Measurements from ENCODE around the gene SH3GLB1. TPM values are rescaled to one million over a fixed set of nuclear protein-coding genes. Genes with fewer than 3 reads are reported as not detected.

Gene SH3GLB1
- total RNA-seq, 1 donor from 2014 or later: 63.8 TPM

- peaks cover 51% of the 10 kb centered on the region for H3K4me1 Mint-ChIP-seq
These were observed 4.5 kb downstream of the SH3GLB1 start for GRCh38 chr1:86708920-86709319.

GRCh38 chr1:86712088-86712860 is 7.9 kb downstream of the SH3GLB1 start:
- peaks cover 22% of the 10 kb centered on the region for H3K36me3 Mint-ChIP-seq (ENCODE audit: low read depth)
- H3K27me3 Mint-ChIP-seq: no peaks in the 10 kb centered on the region
- CTCF ChIA-PET: no interaction called here
- no peak for TF ChIP-seq CTCF (IDR thresholded peaks at IDR 0.05)
- no peak overlapping the region for H3K27ac Mint-ChIP-seq
- POLR2A ChIA-PET: interaction anchor here (3.9 kb wide), 1 partner anchor 8 kb away, joined by 21 read pairs; the partner anchor contains the start of gene SH3GLB1
- no peak overlapping the region for H3K4me3 Mint-ChIP-seq
- H3K4me1 Mint-ChIP-seq: peaks cover 51% of the 10 kb centered on the region
- DNase-seq: no peak
- H3K9me3 Mint-ChIP-seq: no peaks in the 10 kb centered on the region
- no peak for ATAC-seq (ENCODE audit: low read depth)
- intact Hi-C loops (cut with micrococcal nuclease): no loop called here

More at GRCh38 chr1:86708920-86709319, 4.5 kb downstream of the SH3GLB1 start:
- no peaks in the 10 kb centered on the region for H3K9me3 Mint-ChIP-seq
- no peaks in the 10 kb centered on the region for H3K27me3 Mint-ChIP-seq
- ATAC-seq (ENCODE audit: low read depth) (no peak), DNase-seq (no peak)
- H3K36me3 Mint-ChIP-seq (ENCODE audit: low read depth): peaks cover 22% of the 10 kb centered on the region
- no peak for TF ChIP-seq CTCF (IDR thresholded peaks at IDR 0.05)
- no peak overlapping the region for H3K4me3 Mint-ChIP-seq
- H3K27ac Mint-ChIP-seq: peak overlapping the region; percentile 14
- POLR2A ChIA-PET: no interaction called here
- intact Hi-C loops (cut with micrococcal nuclease): loop anchor here (5.0 to 10.0 kb wide), 2 partner anchors 33 to 1976 kb away; partner anchors contain the start of gene PKN2
- CTCF ChIA-PET: no interaction called here

GRCh38 chr1:86713477-86713876 is 9.1 kb downstream of the SH3GLB1 start:
- ATAC-seq (ENCODE audit: low read depth) (no peak), DNase-seq (no peak)
- Mint-ChIP-seq H3K4me3 (no peak overlapping the region), H3K27ac (no peak overlapping the region), H3K36me3 (ENCODE audit: low read depth) (peaks cover 25% of the 10 kb centered on the region), H3K27me3 (no peaks in the 10 kb centered on the region), H3K4me1 (peaks cover 42% of the 10 kb centered on the region), H3K9me3 (no peaks in the 10 kb centered on the region)
- CTCF ChIA-PET: no interaction called here
- no peak for TF ChIP-seq CTCF (IDR thresholded peaks at IDR 0.05)
- POLR2A ChIA-PET: interaction anchor here (3.9 kb wide), 1 partner anchor 9 kb away, joined by 21 read pairs; the partner anchor contains the start of gene SH3GLB1
- intact Hi-C loops (cut with micrococcal nuclease): no loop called here

GRCh38 chr1:86714159-86714558 is 9.8 kb downstream of the SH3GLB1 start:
- intact Hi-C loops (cut with micrococcal nuclease): loop anchor here (1.0 kb wide), 1 partner anchor 9 kb away; no protein-coding TSS in a partner anchor
- no peaks in the 10 kb centered on the region for H3K27me3 Mint-ChIP-seq
- POLR2A ChIA-PET: interaction anchor here (0.5 to 3.9 kb wide), 2 partner anchors 10 to 23 kb away, joined by 3 to 21 read pairs; partner anchors contain the start of gene SH3GLB1
- CTCF ChIA-PET: interaction anchor here (3.1 kb wide), 1 partner anchor 8 kb away, joined by 19 read pairs; the partner anchor contains the start of gene SH3GLB1
- H3K36me3 Mint-ChIP-seq (ENCODE audit: low read depth): peaks cover 29% of the 10 kb centered on the region
- no peaks in the 10 kb centered on the region for H3K9me3 Mint-ChIP-seq
- ATAC-seq (ENCODE audit: low read depth) (no peak), DNase-seq (no peak)
- TF ChIP-seq CTCF (IDR thresholded peaks at IDR 0.05): no peak
- no peak overlapping the region for H3K27ac Mint-ChIP-seq
- H3K4me1 Mint-ChIP-seq: peaks cover 39% of the 10 kb centered on the region
- no peak overlapping the region for H3K4me3 Mint-ChIP-seq

DNA sequence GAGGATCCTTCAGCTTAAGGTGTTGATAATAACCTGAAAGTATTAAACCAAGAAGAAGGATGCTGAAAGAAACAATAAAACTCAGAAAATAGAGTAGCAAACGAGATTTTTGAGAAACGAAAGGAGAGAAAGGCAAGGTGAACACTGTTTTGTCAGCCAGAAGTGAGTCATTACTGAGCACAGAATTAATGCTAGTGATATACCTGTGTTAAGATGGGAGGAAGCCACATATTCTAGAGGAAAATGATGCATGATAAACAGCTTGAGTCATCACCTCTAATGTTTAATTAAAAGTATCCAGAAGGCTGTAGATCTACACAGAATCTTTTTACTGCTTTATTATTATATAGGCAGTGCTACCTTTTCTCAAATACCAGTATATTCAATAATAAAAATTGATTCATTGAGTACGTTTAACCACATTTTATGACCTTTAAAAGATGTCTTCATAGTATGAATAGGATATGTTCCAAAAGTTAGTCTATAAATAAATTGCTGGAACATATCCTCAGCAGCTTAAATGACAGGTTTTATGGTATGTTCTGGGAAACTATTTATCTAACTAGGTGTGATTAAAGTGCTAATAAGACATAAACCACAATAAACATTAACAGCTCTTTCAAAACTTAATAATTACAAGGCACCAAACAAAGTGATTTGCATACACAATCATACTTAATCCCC is 10.3 kb downstream of the SH3GLB1 start:
- Mint-ChIP-seq H3K27ac (no peak overlapping the region), H3K4me3 (no peak overlapping the region), H3K4me1 (peaks cover 35% of the 10 kb centered on the region), H3K36me3 (ENCODE audit: low read depth) (peaks cover 34% of the 10 kb centered on the region), H3K9me3 (no peaks in the 10 kb centered on the region), H3K27me3 (no peaks in the 10 kb centered on the region)
- intact Hi-C loops (cut with micrococcal nuclease): loop anchor here (1.0 kb wide), 1 partner anchor 9 kb away; no protein-coding TSS in a partner anchor
- DNase-seq (no peak), ATAC-seq (ENCODE audit: low read depth) (no peak)
- ChIA-PET CTCF (interaction anchor here (3.1 kb wide), 1 partner anchor 9 kb away, joined by 19 read pairs; the partner anchor contains the start of gene SH3GLB1), POLR2A (interaction anchor here (0.5 to 3.9 kb wide), 2 partner anchors 10 to 24 kb away, joined by 3 to 21 read pairs; partner anchors contain the start of gene SH3GLB1)
- TF ChIP-seq CTCF (IDR thresholded peaks at IDR 0.05): no peak

All from activated B cell treated with CpG ODN at 0.5 μM for 24 hours (primary cell).